ENCODE results near the gene ELF1. TPM values are rescaled to one million over a fixed set of nuclear protein-coding genes. Genes with fewer than 3 reads are reported as not detected.

Gene ELF1
- total and polyA plus RNA-seq, 10 of the 15 experiments (the other 5 are each of a cell fraction or from before 2014, with no cell fraction given): 43.3 to 97.6 (median 55.7) TPM

DNA sequence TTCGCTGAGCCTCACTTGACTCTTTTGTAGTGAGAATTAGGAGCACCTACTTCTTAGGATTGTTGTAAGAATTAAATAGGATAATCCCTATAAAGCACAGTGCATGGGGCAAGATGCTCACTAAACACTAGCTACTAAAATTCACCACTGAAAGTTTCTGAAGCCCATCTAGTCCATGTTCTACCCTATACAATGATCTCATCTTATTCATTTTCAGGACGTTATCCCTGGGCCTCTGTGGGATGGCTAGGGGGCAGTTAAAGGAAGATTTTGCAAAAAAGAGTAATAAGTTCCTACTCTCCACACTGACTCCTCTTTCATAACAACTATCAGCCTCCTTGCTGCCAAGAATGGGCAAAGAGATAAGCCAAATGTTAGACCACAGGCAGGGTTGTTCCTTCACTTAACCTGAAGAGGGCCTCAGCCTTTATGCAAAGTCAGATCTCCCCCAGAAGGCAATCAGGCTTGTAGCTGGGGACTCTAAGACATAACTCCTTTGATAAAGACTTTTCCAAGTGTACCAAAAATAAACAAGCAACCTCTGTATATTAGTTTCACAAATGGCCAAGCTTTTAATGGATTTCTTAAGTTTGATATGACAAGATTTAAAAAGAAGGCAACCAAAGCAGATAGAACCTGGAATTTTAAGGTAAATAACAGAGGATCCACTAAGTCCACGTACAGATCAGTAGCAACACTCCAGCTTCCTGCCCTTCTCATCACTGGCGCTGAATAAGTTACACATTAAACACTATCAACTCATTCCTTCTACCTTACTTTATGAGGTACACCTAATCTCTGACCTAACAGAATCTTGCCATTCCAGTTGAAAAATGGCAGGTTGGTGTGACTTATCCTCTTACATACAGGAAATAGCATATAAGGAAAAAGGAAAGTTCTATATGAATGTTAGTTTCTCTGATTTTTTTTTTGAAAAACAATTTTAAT, 44.4 kb downstream of the ELF1 start (continued):
- no peak for TF ChIP-seq USF1 (IDR thresholded peaks at IDR 0.05; ENCODE audit: borderline replicate concordance, extremely low read length, insufficient read depth, low read depth, low read length)
- no peak for TF ChIP-seq NFXL1 (IDR thresholded peaks at IDR 0.05; ENCODE audit: borderline replicate concordance)
- TF ChIP-seq ATF7 (IDR thresholded peaks at IDR 0.05; ENCODE audit: low read depth): 0 out of 2 replicates have a peak, but pooled peaks have one; percentile 14
- no peak for TF ChIP-seq CBX3 (IDR thresholded peaks at IDR 0.05; ENCODE audit: borderline replicate concordance, low read depth)
- TF ChIP-seq MTA3 (IDR thresholded peaks at IDR 0.05; ENCODE audit: borderline replicate concordance, low read length): no peak
- TF ChIP-seq ZNF592 (IDR thresholded peaks at IDR 0.05): no peak
- TF ChIP-seq SKIL (IDR thresholded peaks at IDR 0.05; ENCODE audit: low read depth, poor library complexity, severe bottlenecking): peak; percentile 15
- no peak; a peak in 1 of 4 replicates for TF ChIP-seq IKZF2 (IDR thresholded peaks at IDR 0.05)
- no peak for TF ChIP-seq ZBTB40 (IDR thresholded peaks at IDR 0.05; ENCODE audit: borderline replicate concordance)
- no peak for TF ChIP-seq IRF3 (IDR thresholded peaks at IDR 0.05)
- no peak for TF ChIP-seq SMAD5 (IDR thresholded peaks at IDR 0.05; ENCODE audit: low read depth)
- TF ChIP-seq PAX8 (IDR thresholded peaks at IDR 0.05): no peak
- no peak for TF ChIP-seq CHD2 (IDR thresholded peaks at IDR 0.05; ENCODE audit: borderline replicate concordance, low read depth, low read length)
- no peak for TF ChIP-seq HDGF (IDR thresholded peaks at IDR 0.05)
- no peak for TF ChIP-seq POLR2AphosphoS5 (IDR thresholded peaks at IDR 0.05; ENCODE audit: low read length)
- TF ChIP-seq STAT1 (conservative IDR thresholded peaks at IDR 0.05): no peak
- no peak for TF ChIP-seq CHD4 (IDR thresholded peaks at IDR 0.05)
